HG03159 (cell line): ENCODE measurements around the gene HAPLN1.
A peak's percentile ranks its signal among the peaks of the same experiment; 100 is the strongest.

ENCODE experiments used
- ATAC-seq: cut with Tn5 transposase; IDR thresholded peaks from one replicate; pipeline ENCODE4 v1.9.1; 2021; ENCODE audit warnings: mild to moderate bottlenecking, moderate library complexity; ENCODE audit not compliant: unreplicated experiment

HAPLN1 gene

GRCh38 chr5:83644301-83644700, 76.4 kb downstream of the HAPLN1 start:
- no peak for ATAC-seq

DNA sequence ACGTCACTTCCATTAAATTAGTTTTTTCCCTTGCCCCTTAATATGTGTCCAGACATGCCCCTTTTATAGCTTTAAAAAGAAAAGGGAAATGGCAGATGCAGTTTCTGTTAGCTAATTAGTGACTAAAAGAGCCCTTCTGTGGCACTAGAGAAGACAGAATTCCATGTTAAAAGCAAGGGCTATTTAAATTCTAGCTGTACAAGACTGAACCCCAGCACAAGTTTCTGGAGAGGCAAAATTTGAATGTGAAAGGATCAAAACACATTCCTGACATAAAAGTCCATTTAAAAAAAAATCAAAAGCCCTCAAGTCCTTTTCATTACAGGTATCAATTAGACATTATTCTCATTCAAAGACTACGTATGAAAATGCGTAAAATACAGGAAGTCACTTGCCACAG, 78.7 kb downstream of the HAPLN1 start:
- no peak for ATAC-seq

GRCh38 chr5:83639911-83640310, 80.7 kb downstream of the HAPLN1 start:
- no peak for ATAC-seq

GRCh38 chr5:83636156-83636555, 84.5 kb downstream of the HAPLN1 start:
- no peak for ATAC-seq

DNA sequence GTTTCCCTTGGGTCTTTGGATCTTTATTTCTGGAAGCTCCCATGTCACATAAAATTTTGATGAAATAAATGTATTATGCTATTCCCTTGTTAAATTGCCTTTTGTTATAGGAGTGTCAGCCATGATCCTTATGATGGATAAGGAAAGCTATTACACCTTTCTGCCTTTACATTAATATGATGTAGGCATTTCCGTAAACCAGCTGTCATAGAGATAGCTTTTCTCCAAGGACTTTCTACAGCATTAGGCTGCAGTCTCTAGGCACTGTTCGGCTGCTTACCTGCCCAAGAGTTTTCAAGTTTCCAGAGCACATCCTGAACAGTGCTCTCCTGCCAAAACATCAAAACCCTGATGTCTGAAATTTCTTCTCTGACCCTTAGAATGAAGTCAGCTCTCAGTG, 87.4 kb downstream of the HAPLN1 start:
- ATAC-seq: no peak

DNA sequence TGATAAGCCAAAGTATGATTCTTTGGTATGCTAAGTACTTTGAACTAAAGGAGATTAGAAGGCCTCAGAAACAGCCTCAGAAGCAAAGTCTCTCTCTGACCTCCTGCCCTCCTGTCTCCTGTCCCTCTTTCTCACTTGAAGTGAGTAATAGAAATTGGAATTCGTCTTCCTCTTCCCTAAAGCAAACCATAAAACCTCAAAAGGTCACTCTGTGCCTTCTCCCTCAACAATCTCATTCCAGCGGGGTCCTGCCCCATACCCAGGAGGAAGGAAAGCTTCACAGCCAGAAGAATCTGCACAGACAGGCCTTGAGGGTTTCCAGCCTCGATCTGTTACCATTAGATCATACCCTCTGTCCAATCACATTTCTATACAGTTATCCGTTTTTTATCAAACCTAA, 87.8 kb downstream of the HAPLN1 start:
- ATAC-seq: no peak

- no peak for ATAC-seq
Measured at GRCh38 chr5:83628360-83628759, 92.3 kb downstream of the HAPLN1 start.

- ATAC-seq: no peak
Measured at GRCh38 chr5:83614841-83615240, 105.8 kb downstream of the HAPLN1 start.

DNA sequence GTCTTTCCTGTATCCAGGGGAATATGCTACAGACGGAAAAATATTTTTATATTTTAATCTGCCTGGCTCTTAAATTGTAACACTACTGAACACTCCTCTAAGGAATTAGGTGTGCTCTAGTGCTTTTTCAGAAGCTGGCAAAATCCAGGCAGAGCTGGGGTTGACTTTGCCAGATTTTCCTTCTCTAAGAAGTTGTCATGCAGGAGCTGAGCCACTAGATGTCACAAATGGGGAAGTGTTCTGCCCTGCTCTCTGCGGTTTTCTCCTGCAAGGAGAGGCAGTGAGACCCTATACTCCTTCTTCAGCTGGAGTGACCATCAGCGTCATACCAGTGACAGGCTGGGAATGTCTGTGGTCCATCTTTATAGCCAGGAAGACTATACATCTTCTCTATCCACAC, 112.5 kb downstream of the HAPLN1 start:
- ATAC-seq: peak; percentile 70

GRCh38 chr5:83595217-83595616, 125.4 kb downstream of the HAPLN1 start:
- ATAC-seq: no peak

DNA sequence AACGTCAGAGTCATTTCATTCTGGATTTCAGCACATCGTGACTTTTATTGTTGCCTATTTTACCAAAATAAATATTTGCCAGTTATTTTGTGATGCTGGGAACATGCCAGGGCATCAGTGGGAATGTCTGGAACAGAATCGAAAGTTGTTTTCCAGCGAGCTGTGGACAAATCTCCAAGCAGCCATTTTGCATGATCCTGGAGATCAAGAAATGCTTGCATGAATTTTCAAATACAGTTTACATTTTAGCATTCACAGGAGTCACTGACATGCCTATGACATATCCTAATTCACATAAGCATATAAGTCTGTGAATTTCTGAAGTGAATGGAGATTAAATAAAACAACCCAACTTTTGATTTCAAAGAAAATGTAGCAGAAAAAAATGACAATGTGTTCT, 129.7 kb downstream of the HAPLN1 start:
- no peak for ATAC-seq

DNA sequence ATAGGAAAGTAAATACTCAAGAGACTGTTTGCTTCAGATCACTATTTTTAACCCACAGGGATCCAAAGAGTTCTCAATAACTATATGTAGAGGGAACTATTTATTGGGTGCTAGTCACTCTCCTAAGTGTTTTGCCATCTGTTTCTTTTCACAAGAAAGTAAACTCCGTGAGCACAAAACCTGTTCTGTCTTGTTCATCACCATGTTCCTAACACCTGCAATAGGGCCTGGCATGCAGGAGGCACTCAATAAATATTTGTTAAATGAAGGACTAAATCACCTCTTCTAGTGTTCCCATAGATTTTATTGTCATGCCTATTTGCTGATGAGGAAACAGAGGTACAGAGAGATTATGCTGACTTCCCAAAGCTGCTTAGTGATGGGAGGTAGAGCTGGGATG, 130.9 kb downstream of the HAPLN1 start:
- no peak for ATAC-seq
